CD4-positive, alpha-beta T cell treated with Interferon gamma for 1 hour (primary cell): ENCODE data around the gene PFKFB2.

ENCODE experiments used
- DNase-seq: peaks from one replicate; pipeline ENCODE4 v3.0.0-alpha.2; 2020

Gene PFKFB2

GRCh38 chr1:207022996-207023679 is 29.9 kb upstream of the PFKFB2 start:
- DNase-seq = no peak

- DNase-seq = peak; percentile 4
Measured at GRCh38 chr1:207024202-207025145, 28.6 kb upstream of the PFKFB2 start.

- no peak for DNase-seq
Measured at GRCh38 chr1:207025146-207025880, 27.8 kb upstream of the PFKFB2 start.

GRCh38 chr1:207026104-207026534 is 27.0 kb upstream of the PFKFB2 start:
- DNase-seq = no peak

- no peak for DNase-seq
Measured at GRCh38 chr1:207027206-207027777, 25.8 kb upstream of the PFKFB2 start.

- DNase-seq = no peak
Measured at GRCh38 chr1:207027921-207028320, 25.2 kb upstream of the PFKFB2 start.

GRCh38 chr1:207028884-207029650 is 24.0 kb upstream of the PFKFB2 start:
- no peak for DNase-seq

- DNase-seq = no peak
Measured at GRCh38 chr1:207029701-207030521, 23.2 kb upstream of the PFKFB2 start.

- DNase-seq = no peak
Measured at GRCh38 chr1:207030522-207031009, 22.5 kb upstream of the PFKFB2 start.

- DNase-seq = no peak
Measured at GRCh38 chr1:207031016-207031415, 22.1 kb upstream of the PFKFB2 start.

- DNase-seq = no peak
Measured at GRCh38 chr1:207031632-207032264, 21.3 kb upstream of the PFKFB2 start.

GRCh38 chr1:207032528-207033017 is 20.5 kb upstream of the PFKFB2 start, which contains the start of gene C1orf116:
Gene C1orf116 (minus strand): TSS chr1:207032756. CDS start chr1:207027598, 5,158 bp downstream.
- DNase-seq = no peak

- no peak for DNase-seq
Measured at GRCh38 chr1:207033302-207033701, 19.8 kb upstream of the PFKFB2 start.

- DNase-seq = no peak
Measured at GRCh38 chr1:207034208-207034607, 18.9 kb upstream of the PFKFB2 start.

GRCh38 chr1:207034998-207035397 is 18.1 kb upstream of the PFKFB2 start:
- no peak for DNase-seq

- DNase-seq = no peak
Measured at GRCh38 chr1:207035877-207036551, 17.1 kb upstream of the PFKFB2 start.

- DNase-seq = no peak
Measured at GRCh38 chr1:207036865-207037264, 16.2 kb upstream of the PFKFB2 start.

- DNase-seq = no peak
Measured at GRCh38 chr1:207039380-207040180, 13.5 kb upstream of the PFKFB2 start.

GRCh38 chr1:207040181-207040533 is 12.9 kb upstream of the PFKFB2 start:
- no peak for DNase-seq
